WTC11 (cell line): ENCODE measurements around the gene JMJD8. TPM values are rescaled to one million over a fixed set of nuclear protein-coding genes. Genes with fewer than 3 reads are reported as not detected.

Experiments used
- ATAC-seq: fragments of 200-7000 bp; cut with Tn5 transposase; 2 replicates; pipeline ENCODE4 v1.10.0; 2021; ENCODE audit warnings: mild to moderate bottlenecking, moderate library complexity
- CTCF ChIA-PET: fragments of 300-600 bp; sonication (Branson Sonifier 250); formaldehyde crosslinking; loops from one replicate; lab custom pipeline; 2021; ENCODE audit warnings: antibody characterized with exemption; lab: Charles Lee
- POLR2A ChIA-PET: fragments of 350-600 bp; sonication (Branson Sonifier 250); formaldehyde crosslinking; loops from one replicate; lab custom pipeline; 2021; ENCODE audit warnings: antibody characterized with exemption; lab: Charles Lee
- DNase-seq: peaks from one replicate; pipeline ENCODE4 v3.0.0; 2021; ENCODE audit warnings: low spot score
- H3K27ac Mint-ChIP-seq: 2 replicates; pipeline ENCODE4 v1.8.0; 2021; ENCODE audit warnings: mixed read lengths
- H3K27me3 Mint-ChIP-seq: 2 replicates; pipeline ENCODE4 v1.8.0; 2021; ENCODE audit warnings: low read depth, mild to moderate bottlenecking, moderate library complexity, mixed read lengths
- H3K36me3 Mint-ChIP-seq: 2 replicates; pipeline ENCODE4 v1.8.0; 2021; ENCODE audit warnings: mixed read lengths
- H3K4me1 Mint-ChIP-seq: 2 replicates; pipeline ENCODE4 v1.8.0; 2022; ENCODE audit warnings: mixed read lengths
- H3K4me3 Mint-ChIP-seq: 2 replicates; pipeline ENCODE4 v1.8.0; 2021; ENCODE audit warnings: mild to moderate bottlenecking, moderate library complexity, mixed read lengths
- H3K9me3 Mint-ChIP-seq: 2 replicates; pipeline ENCODE4 v1.8.0; 2021; ENCODE audit warnings: mixed read lengths
- CBFB ChIP-seq: sonication (generic); formaldehyde crosslinking; IDR thresholded peaks from 2 replicates; pipeline ENCODE4 v1.8.1; 2022; ENCODE audit warnings: mild to moderate bottlenecking, low read depth, missing genetic modification reagents
- CDX4 ChIP-seq: fragments of 250-450 bp; sonication (Bioruptor Pico); IDR thresholded peaks from 2 replicates; pipeline ENCODE4 v1.9.0; 2021; ENCODE audit warnings: moderate library complexity, mild to moderate bottlenecking, inconsistent platforms, borderline replicate concordance
- E2F5 ChIP-seq: sonication (generic); formaldehyde crosslinking; IDR thresholded peaks from 2 replicates; pipeline ENCODE4 v1.8.1; 2022; ENCODE audit warnings: mild to moderate bottlenecking, moderate library complexity, missing genetic modification reagents
- ELF4 ChIP-seq: sonication (generic); formaldehyde crosslinking; IDR thresholded peaks from 2 replicates; pipeline ENCODE4 v1.8.1; 2022; ENCODE audit warnings: low read depth, mild to moderate bottlenecking, moderate library complexity, missing genetic modification reagents
- ESRRA ChIP-seq: sonication (generic); formaldehyde crosslinking; IDR thresholded peaks from 2 replicates; pipeline ENCODE4 v1.8.1; 2022; ENCODE audit warnings: mild to moderate bottlenecking, missing genetic modification reagents, borderline replicate concordance
- FOXP1 ChIP-seq: sonication (generic); formaldehyde crosslinking; IDR thresholded peaks from 2 replicates; pipeline ENCODE4 v1.8.0; 2022; ENCODE audit warnings: missing genetic modification reagents, mild to moderate bottlenecking, moderate library complexity, borderline replicate concordance
- IRF2 ChIP-seq: sonication (generic); formaldehyde crosslinking; IDR thresholded peaks from 2 replicates; pipeline ENCODE4 v1.8.0; 2022; ENCODE audit warnings: low read depth, missing genetic modification reagents, borderline replicate concordance
- JAZF1 ChIP-seq: fragments of 250-450 bp; sonication (Bioruptor Pico); IDR thresholded peaks from 2 replicates; pipeline ENCODE4 v1.9.0; 2021; ENCODE audit warnings: moderate library complexity, mild to moderate bottlenecking, inconsistent platforms
- JUN ChIP-seq: sonication (generic); formaldehyde crosslinking; IDR thresholded peaks from 2 replicates; pipeline ENCODE4 v1.8.0; 2023; ENCODE audit warnings: mild to moderate bottlenecking, missing genetic modification reagents
- MAX ChIP-seq: sonication (generic); formaldehyde crosslinking; IDR thresholded peaks from 2 replicates; pipeline ENCODE4 v1.8.0; 2022; ENCODE audit warnings: mild to moderate bottlenecking, missing genetic modification reagents
- NR1H2 ChIP-seq: sonication (generic); formaldehyde crosslinking; IDR thresholded peaks from 2 replicates; pipeline ENCODE4 v1.9.0; 2021; ENCODE audit warnings: mild to moderate bottlenecking, moderate library complexity, missing genetic modification reagents
- OVOL2 ChIP-seq: fragments of 250-450 bp; sonication (Bioruptor Pico); IDR thresholded peaks from 2 replicates; pipeline ENCODE4 v1.9.0; 2021; ENCODE audit warnings: mild to moderate bottlenecking, borderline replicate concordance
- PRRX2 ChIP-seq: fragments of 250-450 bp; sonication (Bioruptor Pico); IDR thresholded peaks from 2 replicates; pipeline ENCODE4 v1.8.0; 2021; ENCODE audit warnings: mild to moderate bottlenecking
- RELA ChIP-seq: sonication (generic); formaldehyde crosslinking; IDR thresholded peaks from 2 replicates; pipeline ENCODE4 v1.8.1; 2022; ENCODE audit warnings: missing genetic modification reagents, mild to moderate bottlenecking, borderline replicate concordance
- SMAD4 ChIP-seq: sonication (generic); formaldehyde crosslinking; IDR thresholded peaks from 2 replicates; pipeline ENCODE4 v1.8.0; 2022; ENCODE audit warnings: mild to moderate bottlenecking, missing genetic modification reagents
- SOX15 ChIP-seq: fragments of 250-450 bp; sonication (Bioruptor Pico); IDR thresholded peaks from 2 replicates; pipeline ENCODE4 v1.9.0; 2021; ENCODE audit warnings: mild to moderate bottlenecking
- SP1 ChIP-seq: sonication (generic); formaldehyde crosslinking; conservative IDR thresholded peaks from 2 replicates; pipeline ENCODE4 v1.8.1; 2022; ENCODE audit warnings: missing genetic modification reagents
- TP53 ChIP-seq: sonication (generic); formaldehyde crosslinking; IDR thresholded peaks from 2 replicates; pipeline ENCODE4 v1.8.1; 2023; ENCODE audit warnings: mild to moderate bottlenecking, missing genetic modification reagents
- USF2 ChIP-seq: sonication (generic); formaldehyde crosslinking; IDR thresholded peaks from 2 replicates; pipeline ENCODE4 v1.8.1; 2023; ENCODE audit warnings: mild to moderate bottlenecking, missing genetic modification reagents, moderate library complexity
- ZMAT4 ChIP-seq: fragments of 250-450 bp; sonication (Bioruptor Pico); IDR thresholded peaks from 2 replicates; pipeline ENCODE4 v1.9.0; 2021; ENCODE audit warnings: mild to moderate bottlenecking
- ZNF138 ChIP-seq: sonication (generic); formaldehyde crosslinking; conservative IDR thresholded peaks from 2 replicates; pipeline ENCODE4 v1.8.1; 2022; ENCODE audit warnings: mild to moderate bottlenecking, moderate library complexity, missing genetic modification reagents
- ZNF219 ChIP-seq: sonication (generic); formaldehyde crosslinking; IDR thresholded peaks from 2 replicates; pipeline ENCODE4 v1.8.0; 2023; ENCODE audit warnings: missing genetic modification reagents, mild to moderate bottlenecking, borderline replicate concordance
- ZNF263 ChIP-seq: sonication (generic); formaldehyde crosslinking; IDR thresholded peaks from 2 replicates; pipeline ENCODE4 v1.8.1; 2022; ENCODE audit warnings: low read depth, mild to moderate bottlenecking, moderate library complexity, missing genetic modification reagents
- ZNF671 ChIP-seq: fragments of 250-450 bp; sonication (Bioruptor Pico); IDR thresholded peaks from 2 replicates; pipeline ENCODE4 v1.8.0; 2021; ENCODE audit warnings: mild to moderate bottlenecking
- total RNA-seq: library from RNA; stranded (reverse); gene quantifications from 3 replicates; pipeline ENCODE4 v1.2.3, GENCODE V29; 2021
- TF ChIP-seq, protein P1 (sequence below): sonication (generic); formaldehyde crosslinking; IDR thresholded peaks from 2 replicates; pipeline ENCODE4 v1.8.1; 2022; ENCODE audit warnings: mild to moderate bottlenecking, missing genetic modification reagents, moderate library complexity, borderline replicate concordance
- TF ChIP-seq, protein P2 (sequence below): sonication (generic); formaldehyde crosslinking; IDR thresholded peaks from 2 replicates; pipeline ENCODE4 v1.8.1; 2022; ENCODE audit warnings: low read depth, missing genetic modification reagents, borderline replicate concordance
- TF ChIP-seq, protein P3 (sequence below): sonication (generic); formaldehyde crosslinking; IDR thresholded peaks from 2 replicates; pipeline ENCODE4 v1.8.0; 2022; ENCODE audit warnings: mild to moderate bottlenecking, missing genetic modification reagents

Gene JMJD8
- total RNA-seq, 1 experiment from 2014 or later = 61.2 TPM

GRCh38 chr16:726438-727290 lies 42.5 kb upstream of the JMJD8 start, which contains the start of the genes CCDC78 and HAGHL:
TSS of gene CCDC78 (minus strand) at chr16:726443. CDS start at chr16:726367, 76 bp downstream.
TSS of gene HAGHL (plus strand) at chr16:727106. CDS start at chr16:727510, 404 bp downstream.
- Mint-ChIP-seq H3K4me1 (no peaks in the 10 kb centered on the region), H3K4me3 (peak within 1 kb of the TSS; percentile 69), H3K9me3 (no peaks in the 10 kb centered on the region), H3K27me3 (peaks cover 2% of the 10 kb centered on the region; the same call in 1 of the 2 replicates), H3K36me3 (no peaks in the 10 kb centered on the region; the same call in 1 of the 2 replicates), H3K27ac (no peak within 1 kb of the TSS)
- peak; percentile 89 for DNase-seq
- ChIA-PET CTCF (interaction anchor here (0.7 to 6.9 kb wide), 10 partner anchors 10 to 66 kb away, joined by 3 to 90 read pairs (median 5); partner anchors contain the start of genes CHTF18, CIAO3, METRN and RPUSD1), POLR2A (no interaction called here)
- ATAC-seq = peak; percentile 50
- TF ChIP-seq NR1H2 (CRISPR knock-in tag) (no peak), JUN (CRISPR knock-in tag) (no peak), USF2 (CRISPR knock-in tag) (peak; percentile 64; the same call in 1 of the 2 replicates), TP53 (CRISPR knock-in tag) (no peak), ZNF263 (CRISPR knock-in tag) (no peak), PRRX2 (peak; percentile 56; the same call in 1 of the 2 replicates), OVOL2 (CRISPR knock-in tag) (no peak), SMAD4 (CRISPR knock-in tag) (no peak), ESRRA (CRISPR knock-in tag) (0 out of 2 replicates have a peak, but pooled peaks have one; percentile 55), ZNF138 (CRISPR knock-in tag) (no peak), RELA (CRISPR knock-in tag) (peak; percentile 71; the same call in 1 of the 2 replicates), JAZF1 (CRISPR knock-in tag) (no peak), ZMAT4 (peak; percentile 53; the same call in 1 of the 2 replicates), ELF4 (CRISPR knock-in tag) (no peak), FOXP1 (CRISPR knock-in tag) (no peak), CDX4 (CRISPR knock-in tag) (no peak), IRF2 (no peak), ZNF219 (no peak), CBFB (CRISPR knock-in tag) (no peak), ZNF671 (CRISPR knock-in tag) (no peak), E2F5 (peak; percentile 19; the same call in 1 of the 2 replicates), MAX (CRISPR knock-in tag) (peak; percentile 71; the same call in 1 of the 2 replicates), SOX15 (no peak), SP1 (no peak; the same call in none of the 2 replicates)
- TF ChIP-seq, protein P1, sequence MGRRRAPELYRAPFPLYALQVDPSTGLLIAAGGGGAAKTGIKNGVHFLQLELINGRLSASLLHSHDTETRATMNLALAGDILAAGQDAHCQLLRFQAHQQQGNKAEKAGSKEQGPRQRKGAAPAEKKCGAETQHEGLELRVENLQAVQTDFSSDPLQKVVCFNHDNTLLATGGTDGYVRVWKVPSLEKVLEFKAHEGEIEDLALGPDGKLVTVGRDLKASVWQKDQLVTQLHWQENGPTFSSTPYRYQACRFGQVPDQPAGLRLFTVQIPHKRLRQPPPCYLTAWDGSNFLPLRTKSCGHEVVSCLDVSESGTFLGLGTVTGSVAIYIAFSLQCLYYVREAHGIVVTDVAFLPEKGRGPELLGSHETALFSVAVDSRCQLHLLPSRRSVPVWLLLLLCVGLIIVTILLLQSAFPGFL (CRISPR knock-in tag) = no peak
- TF ChIP-seq, protein P2, sequence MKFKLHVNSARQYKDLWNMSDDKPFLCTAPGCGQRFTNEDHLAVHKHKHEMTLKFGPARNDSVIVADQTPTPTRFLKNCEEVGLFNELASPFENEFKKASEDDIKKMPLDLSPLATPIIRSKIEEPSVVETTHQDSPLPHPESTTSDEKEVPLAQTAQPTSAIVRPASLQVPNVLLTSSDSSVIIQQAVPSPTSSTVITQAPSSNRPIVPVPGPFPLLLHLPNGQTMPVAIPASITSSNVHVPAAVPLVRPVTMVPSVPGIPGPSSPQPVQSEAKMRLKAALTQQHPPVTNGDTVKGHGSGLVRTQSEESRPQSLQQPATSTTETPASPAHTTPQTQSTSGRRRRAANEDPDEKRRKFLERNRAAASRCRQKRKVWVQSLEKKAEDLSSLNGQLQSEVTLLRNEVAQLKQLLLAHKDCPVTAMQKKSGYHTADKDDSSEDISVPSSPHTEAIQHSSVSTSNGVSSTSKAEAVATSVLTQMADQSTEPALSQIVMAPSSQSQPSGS (CRISPR knock-in tag) = no peak
- TF ChIP-seq, protein P3, sequence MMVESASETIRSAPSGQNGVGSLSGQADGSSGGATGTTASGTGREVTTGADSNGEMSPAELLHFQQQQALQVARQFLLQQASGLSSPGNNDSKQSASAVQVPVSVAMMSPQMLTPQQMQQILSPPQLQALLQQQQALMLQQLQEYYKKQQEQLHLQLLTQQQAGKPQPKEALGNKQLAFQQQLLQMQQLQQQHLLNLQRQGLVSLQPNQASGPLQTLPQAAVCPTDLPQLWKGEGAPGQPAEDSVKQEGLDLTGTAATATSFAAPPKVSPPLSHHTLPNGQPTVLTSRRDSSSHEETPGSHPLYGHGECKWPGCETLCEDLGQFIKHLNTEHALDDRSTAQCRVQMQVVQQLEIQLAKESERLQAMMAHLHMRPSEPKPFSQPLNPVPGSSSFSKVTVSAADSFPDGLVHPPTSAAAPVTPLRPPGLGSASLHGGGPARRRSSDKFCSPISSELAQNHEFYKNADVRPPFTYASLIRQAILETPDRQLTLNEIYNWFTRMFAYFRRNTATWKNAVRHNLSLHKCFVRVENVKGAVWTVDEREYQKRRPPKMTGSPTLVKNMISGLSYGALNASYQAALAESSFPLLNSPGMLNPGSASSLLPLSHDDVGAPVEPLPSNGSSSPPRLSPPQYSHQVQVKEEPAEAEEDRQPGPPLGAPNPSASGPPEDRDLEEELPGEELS (CRISPR knock-in tag) = no peak
